HG02885 (cell line): ENCODE measurements around the gene AOPEP.
"Not testable (repeated sequence)": the region's sequence is repeated elsewhere in the genome, so short reads cannot be mapped to it uniquely, and the experiment has no call there.

Experiments
- ATAC-seq: cut with Tn5 transposase; IDR thresholded peaks from one replicate; pipeline ENCODE4 v1.9.1; 2021; ENCODE audit warnings: mild to moderate bottlenecking; ENCODE audit not compliant: unreplicated experiment, poor library complexity

Gene AOPEP

GRCh38 chr9:94922691-94923107 lies 196.2 kb downstream of the AOPEP start:
- ATAC-seq = no peak

DNA sequence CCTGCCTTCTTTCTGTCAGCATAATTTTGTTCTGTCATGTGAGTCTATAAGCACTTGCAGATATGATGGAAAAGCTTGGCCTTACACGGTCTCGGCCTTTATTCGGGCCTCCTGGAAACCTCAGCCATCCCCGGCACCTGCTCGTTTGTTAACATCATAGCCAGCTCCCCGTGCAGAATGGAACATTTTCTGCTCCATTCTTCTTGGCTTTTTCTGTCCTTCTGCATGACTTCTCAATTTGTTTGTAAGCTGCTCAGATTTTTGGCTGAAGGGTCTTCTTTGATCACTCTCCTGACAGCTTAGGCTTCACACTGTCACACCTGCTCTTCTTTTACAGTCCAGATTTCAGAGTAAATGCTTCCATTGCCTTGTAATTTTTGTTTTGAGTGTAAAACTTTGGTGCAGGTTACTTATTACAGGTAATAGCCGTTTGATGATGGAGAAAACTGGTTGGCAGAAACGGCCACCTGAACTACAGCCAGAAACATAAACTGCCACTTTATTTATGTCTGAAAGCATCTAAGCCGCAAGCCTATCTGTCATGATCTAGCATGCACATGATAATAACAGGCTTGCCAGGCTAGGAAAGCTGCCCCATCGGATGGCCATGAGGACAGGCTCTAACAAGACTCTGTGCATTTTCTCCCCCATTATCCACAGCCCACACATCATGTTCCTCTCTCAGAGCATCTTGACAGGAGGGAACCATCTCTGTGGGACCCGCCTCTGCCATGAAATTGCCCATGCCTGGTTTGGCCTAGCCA lies 197.0 kb downstream of the AOPEP start:
- ATAC-seq = no peak

DNA sequence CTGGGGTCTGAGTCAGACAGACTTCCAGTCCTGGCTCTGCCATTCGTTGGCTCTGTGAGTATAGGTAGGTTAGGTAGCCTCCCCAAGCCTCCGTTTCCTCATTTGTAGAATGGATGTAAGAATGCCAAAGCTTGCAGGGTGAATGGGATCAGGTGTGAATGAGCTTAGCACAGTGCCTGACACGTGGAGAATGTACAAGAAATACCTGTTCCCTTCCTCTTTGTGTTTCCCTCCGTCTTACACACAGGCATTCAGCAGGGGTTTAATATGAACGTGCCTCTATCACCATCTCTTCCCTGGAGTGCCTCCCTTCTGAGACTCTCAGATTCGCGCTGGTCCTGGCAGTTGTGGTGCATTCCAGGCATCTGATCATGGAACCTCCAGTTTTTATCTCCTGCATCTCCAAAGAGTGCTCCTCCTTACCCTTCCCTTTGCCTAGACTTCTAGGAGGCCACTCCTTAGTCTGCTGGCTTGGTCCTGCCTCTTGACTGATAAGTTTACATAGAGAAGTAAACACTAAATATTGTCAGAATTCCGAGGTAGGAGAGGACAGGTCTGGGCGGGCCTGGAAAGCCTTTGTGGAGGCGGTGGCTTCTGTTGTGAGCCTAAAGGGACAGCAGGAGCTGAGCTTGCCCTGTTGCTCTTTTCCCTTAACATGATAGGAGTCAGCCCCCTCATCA lies 199.4 kb downstream of the AOPEP start:
- ATAC-seq = no peak

DNA sequence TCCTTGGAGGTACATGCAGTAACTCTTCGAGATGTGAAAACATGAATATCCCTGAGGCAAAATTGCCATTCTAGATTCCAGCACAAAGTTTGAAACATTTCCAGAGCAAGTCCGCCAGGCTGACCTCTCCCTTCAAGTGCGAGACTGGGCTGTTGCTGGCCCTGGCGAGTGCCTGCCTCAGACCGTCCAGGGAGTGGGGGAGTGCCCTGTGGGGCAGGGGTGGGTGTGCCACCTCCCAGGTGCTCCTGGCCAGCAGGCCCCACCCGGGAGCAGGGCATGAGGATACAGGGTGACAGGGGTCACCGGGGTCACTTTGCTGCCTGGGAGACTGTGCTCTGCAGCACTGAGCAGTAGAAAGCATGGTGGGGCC lies 199.9 kb downstream of the AOPEP start:
- ATAC-seq = no peak

GRCh38 chr9:94927048-94927761 lies 200.7 kb downstream of the AOPEP start:
- no peak for ATAC-seq

DNA sequence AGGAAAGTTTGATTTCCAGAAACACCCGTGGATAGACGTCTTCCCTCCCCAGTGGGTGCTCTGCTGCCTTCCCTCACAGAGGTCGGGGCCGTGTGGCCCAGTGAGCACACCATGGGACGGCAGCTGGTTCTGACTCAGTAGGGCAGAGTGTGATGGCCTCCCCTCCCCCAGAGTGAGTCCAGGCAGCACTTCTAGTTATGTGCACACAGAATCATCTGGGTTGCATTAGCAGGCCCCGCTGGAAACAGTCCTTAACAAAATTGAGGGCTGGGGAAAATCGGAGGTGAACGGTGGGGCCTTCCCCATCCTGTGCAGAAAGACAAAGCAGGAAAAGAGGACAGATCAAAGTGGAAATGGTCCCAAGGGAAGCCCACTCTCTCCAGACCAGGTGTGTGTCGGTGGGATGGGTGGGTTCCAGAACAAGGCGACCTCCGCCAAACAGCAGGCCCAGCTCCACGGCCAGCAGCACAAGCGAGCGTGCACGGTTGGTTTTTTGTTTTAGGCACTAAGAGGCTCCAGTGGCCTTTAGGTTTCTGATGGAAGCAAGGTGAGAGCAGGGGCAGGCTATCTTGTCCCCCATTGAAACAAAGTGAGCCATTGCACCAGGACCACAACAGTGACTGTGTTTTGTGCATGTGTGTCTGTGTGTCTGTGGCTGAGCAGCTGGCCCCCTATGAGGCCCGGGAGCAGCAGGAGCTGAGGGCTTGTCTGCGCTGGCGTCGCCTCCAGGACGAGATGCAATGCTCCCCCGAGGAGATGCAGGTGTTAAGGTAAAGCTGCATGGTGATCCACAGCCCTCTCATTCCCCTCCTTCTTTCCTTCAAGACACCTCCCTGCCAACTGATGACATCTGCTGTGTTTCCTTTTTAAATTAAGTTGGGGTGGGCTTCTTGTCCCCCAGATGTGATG lies 201.5 kb downstream of the AOPEP start:
- no peak for ATAC-seq

- ATAC-seq = no peak
Measured at GRCh38 chr9:94928691-94929368, 202.3 kb downstream of the AOPEP start.

DNA sequence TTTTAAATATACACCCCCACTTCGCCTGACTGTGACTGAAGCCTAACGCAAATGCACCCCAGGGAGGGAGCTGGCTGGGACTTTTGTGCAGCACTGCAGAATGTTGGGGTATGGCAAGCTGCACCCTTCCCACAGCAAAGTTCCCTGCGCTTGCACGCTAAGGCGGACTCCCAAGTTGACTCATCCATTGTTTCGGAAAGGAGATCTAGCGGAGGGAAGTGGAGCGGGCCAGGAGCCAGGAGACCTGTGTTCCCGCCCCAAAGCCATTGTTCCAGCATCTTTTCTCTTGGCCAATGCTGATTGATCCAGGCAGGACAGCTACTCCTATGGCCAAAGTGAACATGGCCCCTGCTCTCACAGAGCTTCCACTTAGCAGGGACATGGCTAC lies 202.9 kb downstream of the AOPEP start:
- ATAC-seq = no peak

GRCh38 chr9:94931036-94931633 lies 204.6 kb downstream of the AOPEP start:
- ATAC-seq = no peak

- ATAC-seq = no peak
Measured at GRCh38 chr9:94931740-94932139, 205.2 kb downstream of the AOPEP start.

DNA sequence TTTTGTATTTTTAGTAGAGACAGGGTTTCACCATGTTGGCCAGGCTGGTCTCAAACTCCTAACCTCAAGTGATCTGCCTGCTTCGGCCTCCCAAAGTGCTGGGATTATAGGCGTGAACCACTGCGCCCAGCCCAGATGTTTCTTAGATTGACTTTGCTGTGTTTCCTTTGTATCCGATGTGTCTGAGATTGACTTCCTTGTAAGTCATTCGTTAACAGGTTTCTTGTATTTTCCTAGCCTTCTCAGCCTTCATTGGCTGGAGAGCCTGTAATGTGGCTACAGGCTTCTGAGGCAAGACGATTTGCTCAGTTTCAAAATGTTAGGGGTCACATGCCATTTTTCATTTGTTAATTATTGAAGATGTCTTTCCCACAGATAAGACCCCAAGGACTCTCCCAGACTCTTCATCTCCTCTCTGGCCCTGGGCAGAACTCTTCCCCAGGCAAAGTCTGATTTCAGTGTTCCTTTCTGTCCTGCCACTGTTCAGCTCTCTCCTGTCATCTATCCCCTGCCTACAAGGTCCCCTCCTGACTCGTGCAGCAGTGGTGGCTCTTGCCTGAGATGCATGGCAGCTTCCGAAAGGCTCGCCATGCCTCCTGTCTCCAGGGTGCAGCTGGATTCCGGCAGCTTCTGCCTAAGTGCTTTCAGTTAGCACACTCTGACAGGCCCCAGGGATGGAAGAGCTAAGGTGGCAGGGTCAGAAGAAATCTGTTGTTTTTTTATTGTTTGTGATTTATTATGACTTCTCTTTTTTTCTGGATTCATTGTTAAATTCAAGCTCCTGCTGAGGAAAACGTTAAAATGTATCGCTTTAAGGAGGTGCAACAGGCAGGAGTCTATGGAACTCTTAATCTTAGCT lies 206.4 kb downstream of the AOPEP start:
- ATAC-seq = no peak

DNA sequence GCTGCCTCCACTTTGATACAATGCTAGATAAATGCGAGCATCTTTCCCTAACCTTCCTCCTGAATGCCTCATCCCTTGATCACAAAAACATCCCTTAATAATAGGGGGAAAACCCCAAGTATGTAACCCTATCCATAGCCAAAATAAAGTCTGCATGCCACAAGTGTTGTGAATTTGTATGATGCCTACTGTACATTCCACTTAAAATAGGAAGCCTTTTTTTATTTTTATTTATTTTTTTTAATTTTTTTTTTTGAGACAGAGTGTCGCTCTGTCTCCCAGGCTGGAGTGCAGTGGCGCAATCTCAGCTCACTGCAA lies 207.0 kb downstream of the AOPEP start:
- ATAC-seq = no peak

DNA sequence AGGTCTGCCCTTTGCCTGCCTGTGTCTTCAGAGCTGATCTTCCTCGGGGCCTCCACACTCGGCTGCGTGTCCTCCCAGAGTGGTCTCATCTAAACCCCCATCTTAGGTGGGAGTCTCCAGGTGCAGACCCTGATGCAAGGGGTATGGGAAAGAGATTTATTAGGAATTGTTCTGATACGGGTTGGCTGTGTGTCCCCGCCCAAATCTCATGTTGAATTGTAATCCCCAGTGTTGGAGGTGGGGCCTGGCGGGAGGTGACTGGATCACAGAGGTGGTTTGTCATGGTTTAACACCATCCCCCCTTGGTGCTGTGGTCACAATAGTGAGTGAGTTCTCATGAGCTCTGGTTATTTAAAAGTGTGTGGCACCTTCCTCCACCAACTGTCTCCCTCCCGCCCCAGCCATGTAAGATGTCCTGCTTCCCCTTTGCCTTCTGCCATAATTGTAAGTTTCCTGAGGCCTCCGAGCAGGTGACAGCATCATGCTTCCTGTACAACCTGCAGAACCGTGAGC lies 208.4 kb downstream of the AOPEP start:
- ATAC-seq = no peak

DNA sequence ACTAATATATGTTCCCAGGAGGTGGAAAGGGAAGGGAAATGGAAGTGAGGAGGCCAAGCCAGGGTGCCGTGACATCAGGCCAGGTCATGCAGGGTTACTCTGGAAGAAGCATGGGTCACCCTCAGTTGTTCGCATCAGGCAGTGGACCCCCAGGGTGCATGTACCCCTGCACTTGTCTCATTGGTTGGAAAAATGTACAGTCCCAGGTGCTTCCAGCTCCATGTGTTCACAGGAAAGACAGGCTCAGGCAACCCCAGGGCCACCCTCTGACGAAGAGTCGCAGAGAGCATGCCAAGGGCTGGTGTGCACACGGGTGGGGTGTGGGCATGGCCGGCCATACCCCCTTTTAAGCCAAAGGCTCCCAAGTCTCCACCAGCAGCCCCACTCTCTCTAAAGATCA lies 208.9 kb downstream of the AOPEP start:
- ATAC-seq = no peak

- no peak for ATAC-seq
Measured at GRCh38 chr9:94936419-94936818, 209.9 kb downstream of the AOPEP start.

DNA sequence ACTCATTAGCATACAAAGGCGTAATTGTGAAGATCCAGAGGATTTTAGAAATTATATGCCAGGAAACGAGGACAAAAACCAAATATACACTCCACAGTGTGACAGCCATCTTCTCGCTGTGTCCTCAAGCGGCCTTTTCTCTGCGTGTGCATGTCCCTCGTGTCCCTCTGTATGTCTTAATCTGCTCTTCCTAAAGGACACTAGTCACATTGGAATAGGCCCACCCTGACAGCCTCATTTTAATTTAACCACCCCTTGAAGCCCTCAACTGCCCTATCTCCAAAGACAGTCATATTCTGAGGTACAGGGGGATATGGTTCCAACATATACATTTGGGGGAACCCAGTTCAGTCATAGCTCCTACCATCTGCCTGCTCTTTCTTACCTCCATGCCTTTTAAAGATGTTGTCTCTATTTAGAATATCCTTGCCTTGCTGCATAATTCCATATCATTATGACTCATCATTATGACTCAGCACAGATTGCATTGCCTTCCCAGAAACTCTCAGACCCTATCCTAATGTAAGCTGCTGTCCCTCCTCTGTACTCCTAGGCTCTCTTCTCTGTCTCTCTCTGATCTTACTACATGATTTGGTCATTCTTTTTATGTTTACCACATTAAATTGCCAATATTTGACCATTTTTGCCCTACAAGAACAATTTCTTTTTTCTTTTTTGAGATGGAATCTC lies 210.9 kb downstream of the AOPEP start:
- no peak for ATAC-seq

- ATAC-seq = no peak
Measured at GRCh38 chr9:94938384-94938783, 211.9 kb downstream of the AOPEP start.

- ATAC-seq = not testable (repeated sequence)
Measured at GRCh38 chr9:94940296-94940695, 213.8 kb downstream of the AOPEP start.
